ENCODE data around the gene LRCH1.

The LRCH1 gene

GRCh38 chr13:46799139-46799538, 246.2 kb downstream of the LRCH1 start:
- DNase-seq (ENCODE audit: low spot score): no peak

GRCh38 chr13:46801858-46802257, 248.9 kb downstream of the LRCH1 start:
- DNase-seq (ENCODE audit: low spot score): no peak
